HG03095 (cell line): ENCODE results near the gene METTL16.

Source experiments
- ATAC-seq: cut with Tn5 transposase; IDR thresholded peaks from one replicate; pipeline ENCODE4 v1.9.1; 2021; ENCODE audit warnings: moderate library complexity; ENCODE audit not compliant: unreplicated experiment

Gene METTL16

DNA sequence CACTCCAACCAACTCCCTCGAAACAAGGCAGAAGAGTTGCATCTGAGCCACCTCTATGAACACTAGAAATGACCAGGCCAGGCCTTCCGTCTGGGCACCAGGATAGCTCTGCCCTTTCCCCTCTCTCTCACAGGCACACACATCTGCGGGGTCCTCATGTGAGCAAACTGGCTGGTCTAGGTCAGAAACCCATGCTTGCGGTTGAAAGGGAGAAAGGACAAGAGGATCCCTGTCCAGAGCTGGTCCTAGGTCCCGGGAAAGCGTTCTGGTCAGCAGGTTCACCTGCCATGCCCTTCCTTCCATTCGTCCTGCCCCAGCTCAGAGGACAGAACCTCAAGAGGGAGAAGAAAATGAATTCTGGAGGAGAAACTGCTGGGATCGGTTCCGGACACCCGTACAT lies 113.5 kb downstream of the METTL16 start:
- no peak for ATAC-seq

DNA sequence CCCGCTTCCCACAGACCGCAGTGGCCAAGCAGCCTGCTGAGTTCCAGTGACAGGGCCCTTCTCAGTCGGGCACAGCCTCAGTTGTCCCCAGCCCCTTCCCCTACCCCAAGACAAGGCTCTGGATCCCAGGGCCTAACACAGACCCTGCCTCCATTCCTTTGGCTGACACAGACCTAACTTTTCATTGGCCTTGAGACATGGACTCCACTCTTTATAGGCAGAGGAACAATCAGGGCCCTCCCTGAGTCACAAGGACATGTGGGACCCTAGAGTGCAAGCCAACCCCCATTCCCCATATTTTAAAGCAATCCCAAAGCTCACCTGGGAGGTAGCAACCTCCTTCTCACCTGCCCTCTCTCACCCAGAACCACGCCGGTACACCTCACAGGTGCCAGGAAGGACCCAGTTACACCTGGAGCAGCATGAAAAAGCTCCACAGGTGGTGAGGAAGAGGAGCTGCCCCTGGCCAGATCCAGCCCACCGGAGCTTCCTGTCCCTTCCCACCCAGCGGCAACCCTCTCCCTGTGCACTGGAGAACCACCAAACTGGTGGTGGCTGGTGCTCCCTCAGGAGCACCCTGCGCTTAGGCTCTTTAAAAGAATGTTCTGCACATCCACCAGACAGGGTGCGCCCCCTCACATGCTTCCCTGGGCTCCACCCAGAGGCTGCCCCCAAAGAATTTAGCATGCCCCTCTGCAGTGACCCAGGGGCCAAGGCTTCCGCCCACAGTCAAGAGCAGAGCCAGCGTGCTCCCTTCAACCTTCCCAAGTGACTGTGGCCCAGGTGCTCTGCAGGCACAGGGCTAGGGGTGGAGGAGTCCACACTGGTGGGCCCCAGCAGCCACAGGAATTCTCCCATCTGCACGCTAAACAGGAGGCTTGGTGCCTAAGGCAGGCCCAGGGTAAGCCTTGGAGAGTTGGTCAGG lies 114.2 kb downstream of the METTL16 start:
- ATAC-seq = no peak

DNA sequence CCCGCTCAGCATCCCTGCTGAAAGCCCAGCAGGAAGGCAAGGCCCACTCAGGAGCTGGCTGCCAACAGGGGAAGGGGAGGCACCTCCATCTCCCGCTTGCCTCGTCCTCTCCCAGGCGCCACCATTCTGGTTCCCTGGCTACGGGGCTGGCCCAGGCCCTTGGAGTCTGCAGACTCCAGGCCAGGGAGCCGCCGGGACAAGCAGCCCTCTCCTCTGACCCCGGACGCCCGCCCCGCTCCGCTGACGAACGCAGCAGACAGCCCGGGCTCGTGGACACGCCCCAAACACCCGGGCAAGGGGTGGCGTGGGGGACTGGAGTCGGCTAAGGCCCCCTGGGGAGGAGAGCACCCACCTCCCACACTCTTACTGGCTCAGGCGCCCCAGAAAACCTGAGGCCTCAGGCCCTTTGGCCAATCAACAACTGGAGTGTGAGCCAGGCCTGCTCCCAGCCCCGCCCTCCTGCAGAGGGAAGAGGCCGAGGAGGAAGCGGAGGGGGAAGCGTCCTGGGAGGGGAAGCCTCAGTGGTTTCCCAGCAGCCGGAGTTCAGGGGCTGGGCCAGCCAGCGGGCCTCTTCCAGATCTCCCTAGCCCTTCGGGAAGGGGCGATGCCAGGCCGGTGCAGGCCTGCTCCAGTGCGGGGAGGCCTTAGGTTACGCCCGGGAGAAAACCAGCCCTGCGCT lies 115.0 kb downstream of the METTL16 start:
- no peak for ATAC-seq

- ATAC-seq = no peak
These were observed 115.5 kb downstream of the METTL16 start for GRCh38 chr17:2396192-2396567.

- ATAC-seq = no peak
These were observed 116.2 kb downstream of the METTL16 start for GRCh38 chr17:2395258-2396181.

DNA sequence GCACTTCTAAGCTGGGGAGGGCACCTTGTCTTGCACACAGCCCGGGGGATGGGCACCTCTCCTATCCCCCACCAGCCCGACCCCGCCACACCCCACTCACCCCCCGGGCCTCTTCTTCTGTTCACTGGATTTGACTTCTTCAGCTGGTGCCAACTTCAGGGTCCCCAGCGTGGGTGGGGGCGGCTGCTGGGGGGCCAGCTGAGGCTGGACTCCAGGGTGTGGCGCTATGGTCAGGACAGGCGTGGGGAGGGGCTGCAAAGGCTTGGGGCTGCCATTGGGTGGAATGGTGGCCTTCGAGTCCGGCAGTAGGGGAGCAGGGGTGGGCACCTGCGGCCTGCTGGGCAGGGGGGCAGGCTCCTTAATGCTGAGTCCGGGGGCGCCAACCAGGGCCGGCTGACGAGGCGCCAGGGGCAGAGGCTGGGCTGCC lies 116.9 kb downstream of the METTL16 start:
- ATAC-seq = no peak

- ATAC-seq = no peak
These were observed 117.5 kb downstream of the METTL16 start for GRCh38 chr17:2393954-2394749.

GRCh38 chr17:2393174-2393953 lies 118.3 kb downstream of the METTL16 start:
- peak; percentile 14 for ATAC-seq

- peak; percentile 41 for ATAC-seq
These were observed 119.2 kb downstream of the METTL16 start for GRCh38 chr17:2392252-2393173.

DNA sequence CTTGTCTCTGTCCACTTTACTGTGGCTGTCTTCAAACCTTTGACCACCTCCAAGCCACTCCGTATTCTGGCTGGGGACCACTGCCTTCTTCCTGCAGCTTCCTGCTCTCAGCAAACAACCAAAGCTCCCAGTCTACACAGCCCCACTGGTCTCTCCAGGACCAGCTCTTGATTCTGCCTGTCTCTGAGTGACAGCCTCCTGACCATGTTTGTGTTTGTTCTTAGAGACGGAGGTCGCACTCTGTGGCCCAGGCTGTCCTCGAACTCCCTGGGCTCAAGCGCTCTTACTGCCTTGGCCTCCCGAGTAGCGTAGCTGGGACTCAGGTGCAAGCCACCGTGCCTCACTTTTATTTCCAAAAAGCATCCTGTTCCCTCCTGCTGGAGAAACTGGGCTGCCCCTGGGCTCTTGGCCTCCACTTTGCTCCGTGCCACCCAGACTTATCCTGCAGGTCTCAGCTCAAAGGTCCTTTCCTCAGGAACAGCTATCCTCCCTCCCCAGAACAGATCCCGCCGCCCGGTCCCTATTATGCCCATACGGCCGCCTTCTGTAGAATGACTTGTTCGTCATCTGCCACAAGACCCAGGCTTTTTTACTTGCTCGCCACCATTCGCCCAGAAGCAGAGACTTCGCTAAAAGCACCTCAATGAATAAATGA lies 120.0 kb downstream of the METTL16 start:
- ATAC-seq = no peak

DNA sequence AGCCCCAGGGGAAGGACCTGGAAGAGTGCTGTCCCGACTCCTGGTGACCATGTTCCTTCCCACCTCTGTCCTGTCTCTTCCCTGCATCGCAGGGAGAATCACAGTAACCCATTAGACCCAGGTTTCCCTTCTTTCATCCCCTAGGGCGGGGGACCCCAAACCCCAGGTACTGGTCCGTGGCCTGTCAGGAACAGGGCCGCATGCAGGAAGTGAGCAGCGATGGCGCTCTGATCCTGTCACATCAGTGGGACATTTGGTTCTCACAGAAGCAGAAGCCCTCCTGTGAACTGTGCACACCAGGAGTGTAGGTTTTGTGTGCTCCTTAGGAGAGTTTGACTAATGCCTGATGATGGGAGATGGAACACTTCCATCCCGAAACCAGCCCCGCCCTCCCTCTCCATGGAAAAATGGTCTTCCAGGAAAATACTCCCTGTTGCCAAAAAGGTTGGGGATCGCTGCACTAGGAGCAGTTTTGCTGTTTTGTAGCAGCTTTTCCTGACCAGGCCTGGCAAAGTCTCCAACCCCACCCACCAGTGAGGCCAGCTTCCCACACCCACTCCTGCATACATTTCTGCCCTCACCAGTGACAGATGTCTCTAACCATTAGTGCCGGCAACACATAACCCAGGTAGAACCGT lies 121.4 kb downstream of the METTL16 start:
- no peak for ATAC-seq

DNA sequence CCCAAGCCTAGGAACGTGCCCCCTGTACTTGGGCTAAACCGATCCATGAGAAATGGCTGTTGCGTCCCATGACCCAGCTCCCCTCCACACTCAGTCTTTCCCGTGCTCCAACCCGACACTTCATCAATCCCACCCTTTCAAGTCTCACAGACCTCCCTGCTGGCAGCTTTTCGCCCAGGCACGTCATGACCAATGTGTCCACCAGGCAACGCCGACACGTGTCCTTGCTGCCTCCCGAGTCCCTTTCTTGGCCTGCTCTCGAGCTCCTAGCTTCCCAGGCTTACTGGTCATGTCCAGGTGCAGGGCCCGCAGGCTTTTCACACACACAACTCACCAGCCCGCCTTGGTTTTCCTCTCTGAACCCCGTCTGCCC lies 123.0 kb downstream of the METTL16 start:
- no peak for ATAC-seq

GRCh38 chr17:2388020-2388682 lies 123.5 kb downstream of the METTL16 start:
- no peak for ATAC-seq

GRCh38 chr17:2387086-2388019 lies 124.3 kb downstream of the METTL16 start:
- no peak for ATAC-seq

DNA sequence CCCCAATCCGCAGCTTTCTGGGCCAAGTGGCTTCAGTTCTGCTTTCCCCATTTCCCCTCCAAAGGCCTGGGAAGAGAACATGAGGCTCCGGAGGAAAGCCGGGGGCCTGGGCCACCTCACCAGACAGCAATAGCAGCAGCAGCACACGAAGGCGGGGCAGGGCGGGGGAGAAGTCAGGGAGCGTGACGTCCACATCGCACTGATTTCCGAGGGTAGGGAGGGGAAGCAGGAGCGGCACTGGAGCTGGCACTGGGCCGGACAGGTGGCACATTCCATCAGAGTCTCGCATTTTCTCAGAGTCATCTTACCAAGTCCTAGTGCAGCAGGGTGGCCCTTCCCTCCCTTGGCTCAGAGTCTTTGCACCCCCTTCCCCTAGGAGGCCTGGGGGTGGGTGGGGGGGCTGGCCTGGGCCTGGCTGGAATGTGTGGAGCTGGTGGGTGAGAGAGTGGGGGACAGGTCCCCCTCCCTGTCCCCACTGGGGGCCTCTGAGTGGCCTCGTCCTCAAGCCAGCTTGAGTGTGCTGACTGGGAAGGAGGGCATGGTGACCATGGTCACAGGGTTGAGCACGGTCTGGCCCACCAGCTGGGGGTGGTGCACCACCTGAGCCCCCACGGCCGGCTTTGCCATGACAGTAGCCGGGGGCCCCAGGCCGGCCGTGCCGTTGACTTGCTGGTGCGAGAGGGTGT lies 125.1 kb downstream of the METTL16 start:
- ATAC-seq = no peak
